K562 (cell line): ENCODE results near the gene GLB1L3. TPM values are rescaled to one million over a fixed set of nuclear protein-coding genes. Genes with fewer than 3 reads are reported as not detected.

Experiments used
- ATAC-seq: fragments of 200-7000 bp; cut with Tn5 transposase; 3 replicates; pipeline ENCODE4 v1.9.1; 2020; ENCODE audit warnings: moderate library complexity
- BruUV-seq: library from RNA; stranded (reverse); fragments of 400-500 nt; replicated peaks from 2 replicates; lab custom pipeline; 2021; lab: Mats Ljungman, UMichigan
- CTCF ChIA-PET: fragments of 300-600 bp; formaldehyde crosslinking; extraction: SDS; loops from one replicate; lab custom pipeline; 2021; ENCODE audit warnings: low intra/inter-chr PET ratio; lab: Yijun Ruan, JAX
- POLR2A ChIA-PET: fragments of 300-600, 350-650 bp; sonication (Branson Sonifier 250); formaldehyde crosslinking; extraction: SDS; loops from one replicate; lab custom pipeline; 2021; ENCODE audit warnings: antibody characterized with exemption, inconsistent platforms; lab: Yijun Ruan, JAX
- DNase-seq, 4 experiments: peaks; one replicate each; pipeline versions ENCODE4 v3.0.0 to v3.0.0-alpha.2; 2011 to 2018; ENCODE audit warnings: low spot score in 3 of 4, mixed read lengths in 3 of 4; ENCODE audit errors: extremely low read depth in 1 of 4
- FAIRE-seq: peaks from 2 replicates; lab custom pipeline; 2011; peaks lifted over from hg19 to GRCh38; lab: Jason Lieb, UNC
- H2AFZ ChIP-seq: 2 replicates; pipeline ENCODE4 v1.6.0; 2011; ENCODE audit warnings: low read depth, low read length, control low read depth, inconsistent platforms
- H3K27ac ChIP-seq: fragments of 200-600 bp; 3 replicates; pipeline ENCODE4 v1.8.0; 2011; ENCODE audit warnings: low read depth, mild to moderate bottlenecking, control low read depth, inconsistent platforms, low read length, moderate library complexity, mixed read lengths; ENCODE audit errors: extremely low read depth
- H3K27me3 ChIP-seq, 2 experiments: fragments of 300-600 bp in 1 of 2; 2 replicates in 1 of 2; 3 replicates in 1 of 2; pipeline versions ENCODE4 v1.6.0 to v1.8.0; 2011; ENCODE audit warnings: inconsistent platforms in 2 of 2, low read length in 2 of 2, mild to moderate bottlenecking in 1 of 2, mixed read lengths in 1 of 2, moderate library complexity in 1 of 2; ENCODE audit not compliant: control insufficient read depth in 2 of 2, insufficient read depth in 2 of 2
- H3K36me3 ChIP-seq: fragments of 300-600 bp; 3 replicates; pipeline ENCODE4 v1.8.0; 2011; ENCODE audit warnings: mild to moderate bottlenecking, low read length, inconsistent platforms; ENCODE audit not compliant: control insufficient read depth, insufficient read depth
- H3K4me1 ChIP-seq, 2 experiments: fragments of 200-600 bp in 1 of 2; replicated peaks in 1 of 2; 2 replicates in 1 of 2; 3 replicates in 1 of 2; pipeline versions ENCODE4 v1.5.1 to v1.8.0; 2011; ENCODE audit warnings: inconsistent platforms in 2 of 2, low read length in 2 of 2, mild to moderate bottlenecking in 1 of 2, mixed read lengths in 1 of 2, moderate library complexity in 1 of 2; ENCODE audit not compliant: control insufficient read depth in 2 of 2, insufficient read depth in 2 of 2
- H3K4me2 ChIP-seq: 2 replicates; pipeline ENCODE4 v1.6.1; 2011; ENCODE audit warnings: low read length, control low read depth, inconsistent platforms, mixed read lengths; ENCODE audit not compliant: insufficient read depth
- H3K4me3 ChIP-seq: fragments of 200-600 bp; sonication (generic), shearing (Covaris generic); 2 replicates; pipeline ENCODE4 v1.5.1; 2016; ENCODE audit warnings: control low read depth, inconsistent platforms
- H3K79me2 ChIP-seq: fragments of 200-600 bp; 3 replicates; pipeline ENCODE4 v1.8.0; 2011; ENCODE audit warnings: low read length, inconsistent platforms; ENCODE audit not compliant: control insufficient read depth, insufficient read depth
- H3K9ac ChIP-seq, 2 experiments: 2 replicates each; pipeline versions ENCODE4 v1.6.0 to v1.6.1; 2011; ENCODE audit warnings: low read depth in 2 of 2, low read length in 2 of 2, control low read depth in 1 of 2, inconsistent platforms in 1 of 2, mild to moderate bottlenecking in 1 of 2, mixed read lengths in 1 of 2; ENCODE audit not compliant: insufficient read depth in 1 of 2
- H3K9me1 ChIP-seq: one replicate; pipeline ENCODE4 v1.6.0; 2011; ENCODE audit warnings: inconsistent platforms, mild to moderate bottlenecking, low read length, moderate library complexity; ENCODE audit not compliant: control insufficient read depth, insufficient read depth
- H3K9me3 ChIP-seq: replicated peaks from 2 replicates; pipeline ENCODE4 v1.5.1; 2011; ENCODE audit warnings: low read depth, low read length, inconsistent platforms; ENCODE audit not compliant: control insufficient read depth, insufficient read depth
- H4K20me1 ChIP-seq: replicated peaks from 2 replicates; pipeline ENCODE4 v1.6.1; 2011; ENCODE audit warnings: low read length, inconsistent platforms, mixed read lengths; ENCODE audit not compliant: control insufficient read depth, insufficient read depth
- SIX5 ChIP-seq, 2 experiments: IDR thresholded peaks; 2 replicates each; pipeline ENCODE4 v1.6.1; 2011; ENCODE audit warnings: low read length in 2 of 2, borderline replicate concordance in 1 of 2, low read depth in 1 of 2, mild to moderate bottlenecking in 1 of 2, moderate library complexity in 1 of 2; ENCODE audit not compliant: insufficient read depth in 1 of 2
- ZBTB8A ChIP-seq: fragments of 450-650 bp; IDR thresholded peaks from 2 replicates; pipeline ENCODE4 v1.6.1; 2018; ENCODE audit warnings: mild to moderate bottlenecking, moderate library complexity; ENCODE audit not compliant: partially characterized antibody
- WGBS: fragments of 100-300 bp; shearing (Covaris generic); methylation state at CpG from one replicate; pipeline ENCODE4 v1.1.6; 2016; ENCODE audit warnings: low coverage, mixed read lengths; ENCODE audit not compliant: insufficient coverage; ENCODE audit errors: missing lambda C conversion rate; 5-methylcytosine and 5-hydroxymethylcytosine counted together
- in situ Hi-C: fragments of 300-500 bp; cut with MboI; formaldehyde crosslinking; loops from 4 replicates; pipeline ENCODE4 v1.15.0; 2018; ENCODE audit warnings: inconsistent platforms, mixed read lengths
- intact Hi-C: fragments of 100-400 bp; cut with micrococcal nuclease; formaldehyde crosslinking; loops from 2 replicates; pipeline ENCODE4 v1.14.2; 2022
- polyA plus RNA-seq, 8 experiments: library from polyadenylated mRNA; depleted of rRNA in 4 of 8; stranded (reverse) in 5 of 8; unstranded in 3 of 8; fragments of >200 nt; fragmentation: Nextera tagmentation in 2 of 8; fragmentation: Illumina TruSeq in 1 of 8; extraction: Ambion mirVana in 2 of 8; extraction: Trizol in 1 of 8; gene quantifications; 2 replicates each; pipeline versions ENCODE4 v1.2.1 to v1.2.3, GENCODE V29; 2011 to 2014; ENCODE audit warnings: inconsistent platforms in 1 of 8, missing spikeins in 1 of 8
- total RNA-seq, 7 experiments: library from RNA; depleted of rRNA in 6 of 7; stranded (reverse); fragments of >200 nt in 6 of 7; fragmentation: Illumina TruSeq in 2 of 7; extraction: Trizol in 2 of 7; gene quantifications; 2 replicates each; pipeline versions ENCODE4 v1.2.1 to v1.2.3, GENCODE V29; 2011 to 2021; ENCODE audit warnings: low replicate concordance in 1 of 7

GLB1L3 gene
- total and polyA plus RNA-seq, 9 of the 15 experiments (the other 6 are each of a cell fraction or from before 2014, with no cell fraction given), result 0.18 to 3.3 (median 0.49) TPM

DNA sequence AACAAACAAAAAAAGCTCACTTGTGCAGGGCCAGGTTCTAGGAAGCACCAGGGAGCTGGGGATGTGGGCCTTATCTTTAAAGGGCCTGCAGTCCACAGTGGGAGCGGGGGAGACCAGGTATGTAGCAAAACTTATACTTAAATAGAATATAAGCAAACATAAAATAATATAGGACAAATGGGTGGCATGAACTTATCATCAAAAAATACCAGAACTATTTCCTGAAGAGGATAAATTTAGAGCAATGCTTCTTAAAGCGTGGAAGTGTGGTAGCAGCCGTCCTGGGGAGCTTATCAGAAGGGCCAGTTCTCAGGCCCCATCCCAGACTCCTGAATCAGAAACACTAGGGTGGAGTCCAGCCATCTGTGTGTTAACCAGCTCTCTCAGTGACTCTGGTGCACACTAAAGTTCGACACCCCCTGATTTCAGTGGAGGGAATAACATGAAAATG lies 42.4 kb upstream of the GLB1L3 start (continued):
- no peak for TF ChIP-seq SIX5 (IDR thresholded peaks at IDR 0.05; ENCODE audit: borderline replicate concordance in 1 of 2, insufficient read depth in 1 of 2, low read depth in 1 of 2, low read length in 2 of 2)
- TF ChIP-seq, all 486 proteins: peak for 28

DNA sequence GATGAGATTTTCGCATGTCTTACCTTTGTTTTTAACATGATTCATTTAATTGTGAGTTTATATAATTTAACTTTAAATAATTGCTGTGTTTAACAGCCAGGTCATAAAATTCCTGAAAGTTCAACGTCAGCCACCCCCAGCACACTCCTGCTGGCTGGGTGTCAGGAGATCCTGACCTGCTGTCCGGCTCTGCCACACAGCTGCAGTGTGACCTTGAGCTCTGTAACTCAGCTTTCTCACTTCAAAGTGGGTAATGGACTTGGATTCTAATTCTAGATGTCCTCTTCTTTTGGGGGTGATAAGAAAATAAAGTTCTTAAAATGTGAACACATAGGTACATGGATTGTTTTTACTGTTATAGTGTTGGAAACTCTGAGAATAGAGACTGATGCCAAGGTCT lies 40.8 kb upstream of the GLB1L3 start:
- CTCF ChIA-PET, result no interaction called here
- no peak for FAIRE-seq
- Histone ChIP-seq H3K79me2 (peaks cover 49% of the 10 kb centered on the region), H3K9ac (no peak overlapping the region), H4K20me1 (0 out of 2 replicates have a peak, but pooled peaks cover 4% of the 10 kb centered on the region), H2AFZ (no peak overlapping the region), H3K9me1 (peaks cover under 1% of the 10 kb centered on the region), H3K9me3 (no peaks in the 10 kb centered on the region), H3K27ac (no peak overlapping the region), H3K27me3 (no peaks in the 10 kb centered on the region), H3K4me1 (peaks cover 22 to 34% of the 10 kb centered on the region in 2 experiments), H3K4me2 (no peak overlapping the region), H3K36me3 (peaks cover 45% of the 10 kb centered on the region), H3K4me3 (no peak overlapping the region)
- intact Hi-C loops (no loop called here), in situ Hi-C loops (no loop called here)
- ATAC-seq, result no peak
- DNase-seq, result no peak
- BruUV-seq, result no TSS peak
- POLR2A ChIA-PET, result interaction anchor here (0.5 kb wide), 1 partner anchor 60 kb away, joined by 3 read pairs; no protein-coding TSS in a partner anchor
- TF ChIP-seq ZBTB8A, result no peak
- WGBS, result 90% methylated on average over 3 of the region's 3 CpGs
